ENCODE results near the gene PSEN1.

The PSEN1 gene

GRCh38 chr14:73255693-73256225 is 119.5 kb downstream of the PSEN1 start:
- no peak for DNase-seq

DNA sequence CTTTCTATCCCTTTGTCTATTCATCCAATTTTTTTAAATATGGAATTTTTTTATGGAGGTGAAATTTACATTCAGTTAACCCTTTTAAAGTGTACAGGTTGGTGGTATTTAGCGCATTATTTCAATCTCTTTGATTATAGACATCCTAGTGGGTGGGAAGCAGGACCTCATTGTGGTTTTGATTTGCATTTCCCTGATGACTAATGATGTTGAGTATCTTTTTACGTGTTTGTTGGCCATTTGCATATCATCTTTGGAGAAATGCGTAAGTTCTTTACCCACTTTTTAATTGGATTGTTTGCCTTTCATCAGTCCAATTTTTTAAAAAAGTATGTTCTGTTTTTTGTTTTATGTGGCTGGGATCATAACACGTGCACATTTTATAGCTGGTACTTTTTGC is 121.8 kb downstream of the PSEN1 start:
- DNase-seq: no peak

DNA sequence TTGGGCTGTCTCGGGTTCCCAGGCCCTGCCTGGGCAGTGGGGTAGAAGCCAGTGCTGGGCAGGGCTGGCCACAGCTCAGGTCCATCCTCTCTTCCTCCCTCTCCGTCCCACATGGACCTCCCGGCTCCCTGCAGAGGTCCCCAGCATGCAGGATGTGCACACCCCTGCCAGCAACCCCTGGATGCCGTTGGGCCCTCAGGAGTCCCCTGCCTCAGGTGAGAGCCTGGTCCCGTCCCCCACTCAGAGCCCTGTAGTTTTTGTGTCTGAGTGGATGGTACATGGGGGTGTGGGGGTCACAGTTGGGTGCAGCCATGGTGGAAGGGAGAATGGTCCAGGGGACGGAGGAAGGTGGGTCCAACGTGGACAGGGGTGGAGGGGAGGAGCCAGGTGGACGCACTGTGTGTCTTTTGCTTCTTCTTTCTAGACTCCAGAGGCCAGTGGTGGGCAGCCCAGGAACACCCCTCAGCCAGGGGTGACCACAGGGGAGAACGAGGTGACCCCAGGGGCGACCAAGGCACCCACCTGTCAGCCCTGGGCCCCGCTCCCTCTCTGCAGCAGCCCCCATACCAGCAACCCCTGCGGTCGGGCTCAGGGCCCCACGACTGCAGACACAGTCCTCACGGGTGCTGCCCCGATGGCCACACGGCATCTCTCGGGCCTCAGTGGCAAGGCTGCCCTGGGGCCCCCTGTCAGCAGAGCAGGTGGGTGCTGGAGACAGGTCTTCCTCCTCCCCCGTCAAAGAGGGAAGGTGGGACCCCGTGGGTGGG is 122.7 kb downstream of the PSEN1 start:
- no peak for DNase-seq

GRCh38 chr14:73259837-73260236 is 123.5 kb downstream of the PSEN1 start:
- no peak for DNase-seq

GRCh38 chr14:73260574-73260973 is 124.3 kb downstream of the PSEN1 start:
- no peak for DNase-seq

- DNase-seq: no peak
Measured at GRCh38 chr14:73261075-73261474, 124.8 kb downstream of the PSEN1 start.

GRCh38 chr14:73261520-73262426 is 125.5 kb downstream of the PSEN1 start:
- no peak for DNase-seq

GRCh38 chr14:73262427-73263183 is 126.3 kb downstream of the PSEN1 start:
- DNase-seq: no peak

DNA sequence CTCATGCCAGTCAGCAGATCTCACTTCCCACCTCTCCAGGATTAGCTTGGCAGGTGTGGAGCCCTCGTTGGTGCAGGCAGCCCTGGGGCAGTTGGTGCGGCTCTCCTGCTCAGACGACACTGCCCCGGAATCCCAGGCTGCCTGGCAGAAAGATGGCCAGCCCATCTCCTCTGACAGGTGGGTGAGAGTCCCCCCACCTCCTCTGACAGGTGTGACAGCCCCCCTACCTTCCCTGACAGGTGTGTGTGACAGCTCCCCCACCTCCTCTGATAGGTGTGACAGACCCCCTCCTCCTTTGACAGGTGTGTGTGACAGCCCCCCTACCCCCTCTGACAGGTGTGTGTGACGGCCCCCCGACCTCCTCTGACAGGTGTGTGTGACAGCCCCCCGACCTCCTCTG is 127.3 kb downstream of the PSEN1 start:
- no peak for DNase-seq

GRCh38 chr14:73264080-73264884 is 128.0 kb downstream of the PSEN1 start:
- no peak for DNase-seq

DNA sequence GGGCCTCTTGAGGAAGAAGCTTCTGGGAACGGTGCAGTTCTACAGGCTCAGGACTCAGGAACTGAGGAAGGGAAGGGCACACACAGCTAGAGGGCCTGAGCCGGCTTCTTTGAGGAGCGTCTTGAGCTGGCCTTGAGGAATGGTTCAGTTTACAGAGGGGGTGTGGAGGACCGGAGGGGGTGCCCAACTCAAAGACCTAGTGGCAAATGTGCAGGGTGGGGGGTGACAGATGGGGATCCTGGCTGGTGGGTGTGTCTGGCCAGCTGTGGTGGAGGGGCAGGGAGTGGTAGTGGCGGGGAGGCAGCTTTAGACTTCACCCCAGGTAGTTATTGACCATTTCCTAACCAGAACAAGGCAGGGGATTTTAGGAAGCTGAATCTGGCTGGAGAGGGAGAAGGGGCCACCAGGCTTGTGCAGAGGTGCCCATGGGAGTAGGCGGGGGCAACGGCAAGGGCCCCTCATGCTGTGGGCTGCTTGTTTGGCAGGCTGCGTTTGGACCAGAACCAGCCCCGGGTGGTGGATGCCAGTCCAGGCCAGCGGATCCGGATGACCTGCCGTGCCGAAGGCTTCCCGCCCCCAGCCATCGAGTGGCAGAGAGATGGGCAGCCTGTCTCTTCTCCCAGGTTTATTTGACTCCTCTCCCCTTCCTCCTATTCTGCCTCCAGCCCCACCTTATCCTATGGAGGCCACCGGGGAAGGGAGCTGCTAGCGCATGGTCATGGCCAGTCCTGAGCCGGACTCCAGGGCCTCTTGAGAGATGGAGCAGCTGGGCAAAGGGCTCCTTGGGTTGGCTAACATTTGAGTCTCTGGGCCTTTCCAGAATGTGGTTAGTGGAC is 128.8 kb downstream of the PSEN1 start:
- no peak for DNase-seq

GRCh38 chr14:73265721-73266046 is 129.4 kb downstream of the PSEN1 start:
- no peak for DNase-seq

DNA sequence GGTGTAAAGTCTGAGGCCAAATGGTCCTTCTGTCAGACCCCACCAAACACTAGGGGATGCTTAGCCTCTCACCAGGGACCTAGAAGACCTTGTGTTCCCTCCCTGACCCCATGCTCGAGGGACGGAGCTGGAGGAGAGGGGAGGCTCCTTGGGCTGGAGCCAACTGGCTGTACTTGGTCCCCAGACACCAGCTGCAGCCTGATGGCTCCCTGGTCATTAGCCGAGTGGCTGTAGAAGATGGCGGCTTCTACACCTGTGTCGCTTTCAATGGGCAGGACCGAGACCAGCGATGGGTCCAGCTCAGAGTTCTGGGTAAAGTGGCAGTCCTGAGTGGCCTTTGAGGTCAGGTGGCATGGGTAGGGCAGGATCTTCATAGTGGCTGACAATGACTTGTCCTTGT is 130.0 kb downstream of the PSEN1 start:
- DNase-seq: no peak

GRCh38 chr14:73267474-73267873 is 131.2 kb downstream of the PSEN1 start:
- DNase-seq: no peak

- no peak for DNase-seq
Measured at GRCh38 chr14:73269729-73270531, 133.6 kb downstream of the PSEN1 start.

DNA sequence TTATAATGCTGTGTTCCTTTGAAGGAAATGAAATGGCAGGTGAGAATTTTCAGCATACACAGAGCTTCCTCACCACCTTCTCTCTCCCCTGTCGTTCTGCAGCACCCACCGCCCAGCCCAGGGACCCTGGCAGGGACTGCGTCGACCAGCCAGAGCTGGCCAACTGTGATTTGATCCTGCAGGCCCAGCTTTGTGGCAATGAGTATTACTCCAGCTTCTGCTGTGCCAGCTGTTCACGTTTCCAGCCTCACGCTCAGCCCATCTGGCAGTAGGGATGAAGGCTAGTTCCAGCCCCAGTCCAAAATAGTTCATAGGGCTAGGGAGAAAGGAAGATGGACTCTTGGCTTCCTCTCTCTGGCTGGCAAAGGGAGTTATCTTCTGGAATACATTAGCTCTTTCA is 136.1 kb downstream of the PSEN1 start:
- no peak for DNase-seq
